RWPE2 (cell line): ENCODE data around the gene CA9.

Experiments used
- ATAC-seq: fragments of 200-7000 bp; cut with Tn5 transposase; 3 replicates; pipeline ENCODE4 v1.9.1; 2021; ENCODE audit warnings: low read depth
- DNase-seq: peaks from one replicate; pipeline ENCODE4 v3.0.0-alpha.2; 2020; ENCODE audit warnings: low spot score
- H3K27ac ChIP-seq: fragments of 450-650 bp; 2 replicates; pipeline ENCODE4 v1.5.1; 2017; ENCODE audit warnings: mild to moderate bottlenecking; ENCODE audit not compliant: poor library complexity, severe bottlenecking
- H3K27me3 ChIP-seq: fragments of 250-450 bp; sonication (Bioruptor Pico); 2 replicates; pipeline ENCODE4 v1.5.1; 2021; ENCODE audit warnings: mild to moderate bottlenecking, moderate library complexity; ENCODE audit not compliant: insufficient read depth, poor library complexity, severe bottlenecking
- H3K36me3 ChIP-seq: fragments of 250-450 bp; sonication (Bioruptor Pico); 2 replicates; pipeline ENCODE4 v1.5.1; 2020; ENCODE audit warnings: low read depth, mild to moderate bottlenecking, moderate library complexity
- H3K4me1 ChIP-seq: fragments of 250-450 bp; sonication (Bioruptor Pico); 2 replicates; pipeline ENCODE4 v1.5.1; 2021; ENCODE audit warnings: mild to moderate bottlenecking, moderate library complexity; ENCODE audit not compliant: insufficient read depth, poor library complexity, severe bottlenecking
- H3K4me3 ChIP-seq: fragments of 250-450 bp; sonication (Bioruptor Pico); 2 replicates; pipeline ENCODE4 v1.5.1; 2021; ENCODE audit warnings: mild to moderate bottlenecking, moderate library complexity; ENCODE audit not compliant: severe bottlenecking
- H3K9me3 ChIP-seq: fragments of 250-450 bp; sonication (Bioruptor Pico); 2 replicates; pipeline ENCODE4 v1.5.1; 2021; ENCODE audit warnings: mild to moderate bottlenecking, moderate library complexity; ENCODE audit not compliant: severe bottlenecking
- TF ChIP-seq, protein P1 (sequence below): fragments of 450-650 bp; IDR thresholded peaks from one replicate; pipeline ENCODE4 v1.5.1; 2017; ENCODE audit warnings: mild to moderate bottlenecking, moderate library complexity; ENCODE audit not compliant: poor library complexity, severe bottlenecking

The CA9 gene

DNA sequence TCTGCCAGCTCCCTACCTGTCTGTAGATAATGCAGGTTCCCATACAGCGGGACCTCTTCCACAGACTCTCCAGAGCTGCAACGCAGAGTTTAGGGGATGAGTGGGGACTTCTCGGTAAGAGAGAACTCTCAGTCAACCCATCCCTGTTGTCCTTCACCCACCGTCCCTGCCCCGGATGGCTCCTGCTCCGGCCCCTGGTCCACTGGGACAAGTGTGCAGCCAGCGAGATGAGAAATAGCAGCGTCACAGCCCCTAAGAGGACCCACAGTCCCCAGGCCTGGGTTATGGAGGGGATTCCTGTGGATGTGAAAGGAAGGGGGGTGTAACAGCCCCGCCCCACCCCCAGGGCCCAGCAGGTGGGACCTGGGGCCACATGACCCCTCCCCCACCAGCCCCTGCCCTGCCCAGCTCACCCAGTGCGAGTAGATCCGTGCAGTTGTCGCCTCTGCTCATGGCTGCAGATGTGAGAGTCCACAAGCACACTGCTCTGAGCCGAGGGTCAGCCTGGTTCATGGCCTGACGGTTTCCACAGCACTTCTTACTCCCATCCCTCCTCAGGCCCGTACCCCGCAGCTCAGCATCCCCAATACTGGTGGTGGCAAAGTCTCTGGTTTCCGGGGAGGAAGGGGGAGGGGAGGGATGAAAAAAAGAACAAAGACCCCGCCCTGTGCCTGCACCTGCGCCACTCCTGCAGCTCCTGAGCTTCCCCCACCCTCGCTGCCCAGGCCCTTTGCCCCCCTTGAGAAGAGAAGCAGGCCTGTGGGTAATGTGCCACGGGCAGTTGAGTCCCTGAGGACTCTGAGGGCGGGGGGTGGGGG lies 23.2 kb upstream of the CA9 start, which contains the start of gene SIT1:
Gene SIT1 (minus strand): TSS at position 591 of the 818 bp plus-strand sequence. CDS start 78 bp downstream, at position 513.
- no peak within 1 kb of the TSS for H3K4me3 ChIP-seq
- H3K4me1 ChIP-seq: peaks cover 16% of the 10 kb centered on the region
- H3K36me3 ChIP-seq: no peaks in the 10 kb centered on the region
- peak within 1 kb of the TSS; percentile 38 for H3K27ac ChIP-seq
- DNase-seq (no peak), ATAC-seq (no peak)
- no peaks in the 10 kb centered on the region for H3K9me3 ChIP-seq
- TF ChIP-seq, protein P1, sequence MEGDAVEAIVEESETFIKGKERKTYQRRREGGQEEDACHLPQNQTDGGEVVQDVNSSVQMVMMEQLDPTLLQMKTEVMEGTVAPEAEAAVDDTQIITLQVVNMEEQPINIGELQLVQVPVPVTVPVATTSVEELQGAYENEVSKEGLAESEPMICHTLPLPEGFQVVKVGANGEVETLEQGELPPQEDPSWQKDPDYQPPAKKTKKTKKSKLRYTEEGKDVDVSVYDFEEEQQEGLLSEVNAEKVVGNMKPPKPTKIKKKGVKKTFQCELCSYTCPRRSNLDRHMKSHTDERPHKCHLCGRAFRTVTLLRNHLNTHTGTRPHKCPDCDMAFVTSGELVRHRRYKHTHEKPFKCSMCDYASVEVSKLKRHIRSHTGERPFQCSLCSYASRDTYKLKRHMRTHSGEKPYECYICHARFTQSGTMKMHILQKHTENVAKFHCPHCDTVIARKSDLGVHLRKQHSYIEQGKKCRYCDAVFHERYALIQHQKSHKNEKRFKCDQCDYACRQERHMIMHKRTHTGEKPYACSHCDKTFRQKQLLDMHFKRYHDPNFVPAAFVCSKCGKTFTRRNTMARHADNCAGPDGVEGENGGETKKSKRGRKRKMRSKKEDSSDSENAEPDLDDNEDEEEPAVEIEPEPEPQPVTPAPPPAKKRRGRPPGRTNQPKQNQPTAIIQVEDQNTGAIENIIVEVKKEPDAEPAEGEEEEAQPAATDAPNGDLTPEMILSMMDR: no peak
- H3K27me3 ChIP-seq: no peaks in the 10 kb centered on the region

- no peaks in the 10 kb centered on the region for H3K9me3 ChIP-seq
- ATAC-seq (peak; percentile 80), DNase-seq (no peak)
- peaks cover 13% of the 10 kb centered on the region for H3K4me1 ChIP-seq
- H3K27me3 ChIP-seq: no peaks in the 10 kb centered on the region
- TF ChIP-seq, protein P1: no peak
- no peaks in the 10 kb centered on the region for H3K36me3 ChIP-seq
- H3K4me3 ChIP-seq: no peak overlapping the region
- H3K27ac ChIP-seq: peak overlapping the region; percentile 38
Observed at GRCh38 chr9:35651956-35652828, 21.5 kb upstream of the CA9 start.

DNA sequence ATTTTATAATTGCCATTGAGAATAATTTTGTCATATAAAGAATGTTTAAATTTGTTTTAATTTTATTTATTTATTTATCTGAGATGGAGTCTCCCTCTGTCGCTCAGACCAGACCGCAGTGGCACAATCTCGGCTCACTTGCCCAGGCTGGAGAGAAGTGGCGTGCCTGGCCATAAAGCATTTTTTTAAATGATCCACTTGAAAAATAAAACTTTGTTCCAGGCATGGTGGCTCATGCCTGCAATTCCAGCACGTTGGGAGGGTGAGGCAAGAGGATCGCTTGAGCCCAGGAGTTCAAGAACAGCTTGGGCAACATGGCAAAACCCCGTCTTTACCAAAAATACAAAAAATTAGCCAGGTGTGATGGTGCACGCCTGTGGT lies 20.9 kb upstream of the CA9 start:
- H3K27me3 ChIP-seq: no peaks in the 10 kb centered on the region
- no peaks in the 10 kb centered on the region for H3K36me3 ChIP-seq
- ATAC-seq (no peak), DNase-seq (no peak)
- peaks cover 13% of the 10 kb centered on the region for H3K4me1 ChIP-seq
- H3K27ac ChIP-seq: peak overlapping the region; percentile 38
- H3K4me3 ChIP-seq: no peak overlapping the region
- H3K9me3 ChIP-seq: no peaks in the 10 kb centered on the region
- TF ChIP-seq, protein P1: no peak

DNA sequence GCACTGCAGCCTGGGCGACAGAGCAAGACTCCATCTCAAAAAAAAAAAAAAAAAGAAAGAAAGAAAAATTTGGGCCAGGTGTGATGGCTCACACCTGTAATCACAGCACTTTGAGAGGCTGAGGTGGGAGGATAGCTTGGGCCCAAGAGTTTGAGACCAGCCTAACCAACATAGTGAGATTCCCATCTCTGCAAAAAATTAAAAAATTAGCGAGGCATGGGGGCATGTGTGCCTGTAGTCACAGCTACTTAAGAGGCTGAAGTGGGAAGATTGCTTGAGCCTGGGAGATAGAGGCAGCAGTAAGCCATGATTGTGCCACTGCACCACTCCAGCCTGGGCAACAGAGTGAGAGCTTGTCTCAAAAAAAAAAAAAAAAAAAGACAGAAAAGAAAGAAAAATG lies 20.1 kb upstream of the CA9 start:
- Histone ChIP-seq H3K27ac (peak overlapping the region; percentile 38), H3K27me3 (no peaks in the 10 kb centered on the region), H3K36me3 (no peaks in the 10 kb centered on the region), H3K4me3 (no peak overlapping the region), H3K4me1 (peaks cover 13% of the 10 kb centered on the region), H3K9me3 (no peaks in the 10 kb centered on the region)
- TF ChIP-seq, protein P1: no peak
- no peak for ATAC-seq
- DNase-seq: no peak
